BJ (cell line): ENCODE results near the gene TTC28. TPM values are rescaled to one million over a fixed set of nuclear protein-coding genes. Genes with fewer than 3 reads are reported as not detected.

ENCODE experiments used
- CTCF ChIA-PET: fragments of 350-600 bp; formaldehyde crosslinking; extraction: SDS; loops from one replicate; lab custom pipeline; 2021; ENCODE audit warnings: antibody characterized with exemption, inconsistent platforms; lab: Yijun Ruan, JAX
- POLR2A ChIA-PET: fragments of 300-600 bp; sonication (Branson Sonifier 250); formaldehyde crosslinking; extraction: SDS; loops from one replicate; lab custom pipeline; 2021; ENCODE audit warnings: antibody characterized with exemption; lab: Charles Lee
- DNase-seq: peaks from one replicate; pipeline ENCODE4 v3.0.0-alpha.2; 2011; ENCODE audit warnings: low read depth
- H3K27me3 ChIP-seq: 2 replicates; pipeline ENCODE4 v1.6.0; 2011; ENCODE audit warnings: low read length; ENCODE audit not compliant: control insufficient read depth, insufficient read depth
- H3K36me3 ChIP-seq: 2 replicates; pipeline ENCODE4 v1.5.1; 2011; ENCODE audit warnings: low read length; ENCODE audit not compliant: control insufficient read depth, insufficient read depth
- H3K4me3 ChIP-seq: 2 replicates; pipeline ENCODE4 v1.5.1; 2011; ENCODE audit warnings: low read depth, mild to moderate bottlenecking, control low read depth, low read length
- polyA plus RNA-seq: library from polyadenylated mRNA; depleted of rRNA; stranded (reverse); fragments of >200 nt; gene quantifications from 2 replicates; pipeline ENCODE4 v1.2.3, GENCODE V29; 2011
- TF ChIP-seq, protein P1 (sequence below): IDR thresholded peaks from 2 replicates; pipeline ENCODE4 v1.5.1; 2011; ENCODE audit warnings: low read depth, mild to moderate bottlenecking, control low read depth, inconsistent platforms, low read length, moderate library complexity; ENCODE audit not compliant: insufficient read depth

Gene TTC28
- polyA plus RNA-seq, 1 experiment, result 8.7 TPM

DNA sequence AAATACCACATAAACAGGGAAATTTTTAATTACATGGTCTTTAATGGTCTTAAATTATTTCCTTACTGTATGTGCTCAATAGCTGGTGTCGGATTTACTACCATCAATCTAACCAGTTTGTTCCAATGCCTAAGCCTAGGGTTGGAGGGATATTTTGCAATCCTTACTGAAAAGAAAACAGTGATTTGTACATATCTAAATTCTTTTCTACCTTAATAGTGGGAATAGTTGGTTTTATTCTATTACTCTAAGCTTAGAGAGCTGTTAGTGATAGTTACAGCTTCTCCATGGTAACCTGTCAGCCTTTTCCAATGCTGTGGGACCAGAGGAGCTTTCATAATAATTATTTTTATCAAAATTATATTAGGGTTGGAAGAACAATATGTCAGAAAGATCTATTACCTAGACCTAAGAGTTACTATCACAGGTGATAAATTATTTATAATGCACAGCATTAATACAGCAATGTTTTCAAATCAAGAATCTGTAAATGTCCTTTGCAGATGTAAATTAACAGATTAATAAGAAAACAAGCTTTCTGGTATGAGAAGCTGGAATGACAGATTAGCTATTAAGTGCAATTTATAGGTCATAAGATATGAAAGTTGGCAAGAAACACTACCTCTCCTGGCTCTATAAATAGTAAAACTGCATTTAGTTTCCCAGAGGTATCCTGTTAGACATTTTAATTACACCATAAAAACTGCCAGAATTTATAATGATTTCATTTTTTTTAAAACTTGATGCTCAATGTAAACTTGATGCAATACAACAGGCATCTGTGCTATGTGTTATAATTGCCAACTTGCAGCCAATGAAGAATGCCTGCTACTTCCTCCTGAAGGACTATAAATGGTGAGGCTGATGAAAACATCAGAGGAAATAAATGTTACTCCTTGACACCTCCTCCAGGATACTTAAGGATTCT lies 498.6 kb downstream of the TTC28 start:
- CTCF ChIA-PET, result interaction anchor here (1.1 to 1.5 kb wide), 3 partner anchors 27 to 262 kb away, joined by 3 to 4 read pairs (median 4); no protein-coding TSS in a partner anchor
- TF ChIP-seq, protein P1, sequence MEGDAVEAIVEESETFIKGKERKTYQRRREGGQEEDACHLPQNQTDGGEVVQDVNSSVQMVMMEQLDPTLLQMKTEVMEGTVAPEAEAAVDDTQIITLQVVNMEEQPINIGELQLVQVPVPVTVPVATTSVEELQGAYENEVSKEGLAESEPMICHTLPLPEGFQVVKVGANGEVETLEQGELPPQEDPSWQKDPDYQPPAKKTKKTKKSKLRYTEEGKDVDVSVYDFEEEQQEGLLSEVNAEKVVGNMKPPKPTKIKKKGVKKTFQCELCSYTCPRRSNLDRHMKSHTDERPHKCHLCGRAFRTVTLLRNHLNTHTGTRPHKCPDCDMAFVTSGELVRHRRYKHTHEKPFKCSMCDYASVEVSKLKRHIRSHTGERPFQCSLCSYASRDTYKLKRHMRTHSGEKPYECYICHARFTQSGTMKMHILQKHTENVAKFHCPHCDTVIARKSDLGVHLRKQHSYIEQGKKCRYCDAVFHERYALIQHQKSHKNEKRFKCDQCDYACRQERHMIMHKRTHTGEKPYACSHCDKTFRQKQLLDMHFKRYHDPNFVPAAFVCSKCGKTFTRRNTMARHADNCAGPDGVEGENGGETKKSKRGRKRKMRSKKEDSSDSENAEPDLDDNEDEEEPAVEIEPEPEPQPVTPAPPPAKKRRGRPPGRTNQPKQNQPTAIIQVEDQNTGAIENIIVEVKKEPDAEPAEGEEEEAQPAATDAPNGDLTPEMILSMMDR, result no peak
- Histone ChIP-seq H3K4me3 (no peak overlapping the region), H3K27me3 (no peaks in the 10 kb centered on the region), H3K36me3 (no peaks in the 10 kb centered on the region)
- DNase-seq, result no peak
- POLR2A ChIA-PET, result no interaction called here

DNA sequence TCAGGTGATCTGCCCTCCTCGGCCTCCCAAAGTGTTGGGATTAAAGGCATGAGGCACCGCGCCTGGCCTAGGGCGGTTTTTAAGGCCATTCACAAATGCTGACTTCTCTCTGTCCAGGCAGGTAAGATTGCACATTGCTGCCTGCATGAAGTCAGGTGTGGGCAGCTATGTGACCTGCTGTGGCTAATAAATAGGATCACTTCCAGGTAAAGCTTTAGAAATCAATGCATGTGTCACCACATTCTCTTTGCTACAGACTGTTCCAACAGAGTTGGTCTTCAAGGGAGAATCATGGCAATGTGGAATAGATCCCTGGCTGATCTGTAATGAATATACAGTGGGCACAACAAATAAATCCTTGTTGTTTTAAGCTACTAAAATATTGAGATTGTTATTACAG lies 500.2 kb downstream of the TTC28 start:
- no peaks in the 10 kb centered on the region for H3K36me3 ChIP-seq
- TF ChIP-seq, protein P1, result no peak
- H3K27me3 ChIP-seq, result no peaks in the 10 kb centered on the region
- POLR2A ChIA-PET, result no interaction called here
- H3K4me3 ChIP-seq, result no peak overlapping the region
- DNase-seq, result no peak
- CTCF ChIA-PET, result interaction anchor here (0.7 kb wide), 1 partner anchor 86 kb away, joined by 3 read pairs; no protein-coding TSS in a partner anchor

DNA sequence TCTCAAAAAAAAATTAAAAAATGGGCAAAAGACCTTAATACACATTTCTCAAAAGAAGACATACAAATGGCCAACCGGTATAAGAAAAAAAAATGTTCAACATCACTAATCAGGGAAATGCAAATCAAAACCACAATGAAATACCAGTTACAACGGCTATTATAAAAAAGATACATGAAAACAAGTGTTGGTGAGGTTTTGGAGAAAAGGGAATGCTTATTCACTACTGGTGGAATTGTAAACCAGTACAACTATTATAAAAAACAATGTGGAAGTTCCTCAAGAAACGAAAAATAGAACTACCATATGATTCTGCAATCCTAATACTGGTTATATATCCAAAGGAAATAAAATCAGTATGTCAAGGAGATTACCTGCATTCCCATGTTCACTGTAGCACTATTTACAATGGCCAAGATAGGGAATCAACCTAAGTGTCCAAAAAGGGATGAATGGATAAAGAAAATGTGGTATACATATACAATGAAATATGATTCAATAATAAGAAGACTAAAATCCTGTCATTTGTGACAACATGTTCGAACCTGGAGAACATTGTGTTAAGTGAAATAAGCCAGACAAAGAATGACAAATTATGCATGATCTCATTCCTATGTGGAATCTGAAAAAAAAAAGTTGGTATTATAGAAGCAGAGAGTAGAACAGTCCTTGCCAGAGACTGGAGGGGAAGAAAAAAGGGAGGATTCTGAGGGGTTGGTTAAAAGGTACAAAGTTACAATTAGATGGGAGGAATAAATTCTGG lies 503.7 kb downstream of the TTC28 start:
- TF ChIP-seq, protein P1, result no peak
- ChIA-PET CTCF (no interaction called here), POLR2A (no interaction called here)
- Histone ChIP-seq H3K36me3 (no peaks in the 10 kb centered on the region), H3K4me3 (no peak overlapping the region), H3K27me3 (no peaks in the 10 kb centered on the region)
- no peak for DNase-seq

DNA sequence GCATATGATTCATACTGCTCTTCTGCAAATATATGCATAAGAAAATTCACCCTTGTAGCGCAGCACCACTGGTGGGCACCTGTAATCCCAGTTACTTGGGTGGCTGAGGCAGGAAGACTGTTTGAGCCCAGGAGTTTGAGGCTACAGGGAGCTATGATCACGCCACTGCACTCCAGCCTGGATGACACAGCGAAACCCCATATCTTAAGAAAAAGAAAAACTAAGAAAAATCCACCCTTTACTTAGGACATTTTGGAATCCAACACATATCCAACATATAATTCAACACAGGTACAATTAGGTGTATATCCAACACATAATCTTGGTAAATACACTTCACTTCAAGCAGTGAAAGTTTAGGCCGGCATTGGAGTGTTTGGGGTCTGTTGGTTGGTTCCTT lies 505.1 kb downstream of the TTC28 start:
- no peaks in the 10 kb centered on the region for H3K27me3 ChIP-seq
- TF ChIP-seq, protein P1, result no peak
- POLR2A ChIA-PET, result no interaction called here
- H3K36me3 ChIP-seq, result no peaks in the 10 kb centered on the region
- H3K4me3 ChIP-seq, result no peak overlapping the region
- CTCF ChIA-PET, result no interaction called here
- DNase-seq, result no peak
